Activated gamma-delta T cell (primary cell): ENCODE data around the gene ABCC9.

ENCODE experiments used
- DNase-seq: peaks from one replicate; lab custom pipeline; 2025; lab: John Stamatoyannopoulos, UW

The ABCC9 gene

GRCh38 chr12:21774358-21775132 is 166.7 kb downstream of the ABCC9 start, which contains the start of gene KCNJ8:
TSS of gene KCNJ8 (minus strand) at chr12:21774706. CDS start at chr12:21773616, 1,090 bp downstream.
- DNase-seq = no peak

GRCh38 chr12:21773806-21774205 is 167.4 kb downstream of the ABCC9 start:
- no peak for DNase-seq

GRCh38 chr12:21773263-21773741 is 167.9 kb downstream of the ABCC9 start:
- no peak for DNase-seq

DNA sequence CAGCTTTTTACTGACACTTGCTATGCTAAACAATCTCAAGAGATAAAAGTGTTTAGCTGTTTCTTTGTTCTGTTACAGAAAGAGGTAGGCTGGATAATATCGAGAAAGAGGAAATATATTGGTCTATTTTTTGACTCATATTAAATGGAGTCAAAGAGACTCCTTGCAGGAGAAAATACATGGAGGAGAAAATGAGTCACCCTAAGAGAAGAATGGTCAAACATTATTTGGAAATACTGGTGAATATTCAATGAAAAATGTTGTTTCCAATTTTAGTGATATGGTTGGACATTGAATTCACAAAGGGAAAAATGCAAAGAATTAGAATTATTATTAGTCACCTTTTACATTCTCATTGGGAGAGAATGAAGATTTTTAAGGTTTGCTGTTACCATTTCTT is 169.9 kb downstream of the ABCC9 start:
- no peak for DNase-seq

- DNase-seq = no peak
Measured at GRCh38 chr12:21769307-21769706, 171.9 kb downstream of the ABCC9 start.

DNA sequence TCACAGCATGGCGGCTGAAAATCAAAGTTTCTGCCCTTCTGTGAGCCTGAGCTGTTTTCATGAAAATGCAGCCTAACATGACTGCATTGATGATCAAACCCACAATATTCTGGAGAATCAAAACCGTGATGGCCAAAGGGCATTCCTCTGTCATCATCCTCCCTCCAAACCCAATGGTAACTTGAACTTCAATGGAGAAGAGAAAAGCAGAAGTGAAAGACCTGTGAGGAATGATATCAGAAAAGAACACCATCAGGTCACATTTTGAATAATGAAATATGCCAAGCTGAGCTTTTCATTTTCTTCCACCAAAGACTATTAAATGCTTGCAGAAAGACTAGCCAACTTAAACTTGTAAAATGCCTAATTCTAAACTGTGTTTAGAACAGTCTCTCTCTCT is 174.8 kb downstream of the ABCC9 start:
- no peak for DNase-seq

- DNase-seq = no peak
Measured at GRCh38 chr12:21764950-21765349, 176.3 kb downstream of the ABCC9 start.

DNA sequence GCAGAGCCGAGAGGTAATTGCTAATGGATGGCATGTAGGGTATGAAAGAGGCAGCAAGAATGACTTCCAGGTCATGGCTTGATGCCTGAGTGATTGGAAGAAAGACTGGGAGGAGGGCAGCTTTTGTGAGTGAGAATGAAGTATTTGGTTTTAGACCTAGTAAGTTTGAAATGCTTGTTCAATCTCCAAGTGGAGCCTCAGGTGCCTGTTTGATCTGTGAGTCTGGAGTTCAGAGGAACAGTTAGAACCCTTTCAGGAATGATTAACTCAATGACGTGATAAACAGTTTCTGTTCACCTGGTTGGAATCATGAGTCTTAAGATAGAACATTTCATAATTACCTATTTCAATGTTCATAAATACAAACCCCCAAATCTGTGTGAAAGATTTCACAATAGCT is 177.2 kb downstream of the ABCC9 start:
- DNase-seq = no peak

GRCh38 chr12:21763531-21763930 is 177.7 kb downstream of the ABCC9 start:
- DNase-seq = no peak

DNA sequence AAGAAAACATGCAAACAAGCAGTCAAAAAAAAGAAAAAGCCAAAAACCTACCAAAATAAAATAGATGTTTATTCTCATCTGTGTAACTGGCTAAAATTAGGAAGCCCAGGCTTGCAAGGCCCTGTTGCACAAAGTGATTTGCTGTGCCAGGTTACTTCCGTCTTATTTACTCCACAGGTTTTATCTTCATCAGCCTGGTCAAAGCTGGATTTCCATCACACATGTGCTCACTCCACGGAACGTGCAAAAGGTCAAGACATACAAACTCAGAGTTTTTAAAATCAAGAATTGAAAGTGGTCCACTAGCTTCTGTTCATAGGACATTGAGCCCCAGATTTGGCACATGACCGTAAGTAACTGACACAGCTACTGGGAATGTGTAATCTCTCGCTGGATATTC is 181.5 kb downstream of the ABCC9 start:
- no peak for DNase-seq

DNA sequence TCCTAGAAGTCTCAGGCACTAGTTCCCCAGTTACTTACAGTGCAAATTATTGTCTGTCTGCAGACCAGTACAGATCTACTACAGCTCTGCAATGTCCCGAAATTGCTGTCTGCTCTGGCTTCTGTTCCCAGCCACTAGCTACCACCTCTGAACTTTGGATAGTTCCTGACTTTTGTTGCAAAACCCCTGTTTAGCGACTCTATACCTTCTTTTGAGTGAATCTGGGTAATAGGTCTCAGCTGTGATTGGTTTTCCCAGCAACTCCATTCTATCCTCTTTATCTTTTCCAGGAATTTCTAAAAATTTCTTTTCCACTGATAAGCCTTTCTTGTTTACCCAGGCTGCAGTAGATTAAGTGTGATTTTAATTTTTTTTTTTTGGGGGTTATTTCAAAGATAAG is 183.5 kb downstream of the ABCC9 start:
- no peak for DNase-seq

DNA sequence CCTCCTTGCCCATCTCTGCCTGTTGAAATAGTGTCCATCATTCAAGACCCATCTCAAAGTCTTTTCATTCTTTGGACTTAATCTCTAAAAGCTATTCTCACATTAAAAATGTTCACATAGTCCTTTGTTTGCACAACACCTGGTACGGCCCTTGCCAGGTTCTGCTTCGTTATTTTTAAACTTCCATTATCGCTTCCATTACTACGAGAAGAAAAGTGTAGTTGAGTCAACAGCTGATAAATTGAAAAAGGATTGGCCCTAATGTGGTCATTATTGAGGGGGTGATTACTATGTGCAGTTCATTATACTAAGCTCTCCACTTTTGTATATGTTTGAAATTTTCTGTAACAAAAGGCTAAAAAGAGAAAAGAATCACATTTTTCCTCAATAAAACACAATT is 184.5 kb downstream of the ABCC9 start:
- no peak for DNase-seq

DNA sequence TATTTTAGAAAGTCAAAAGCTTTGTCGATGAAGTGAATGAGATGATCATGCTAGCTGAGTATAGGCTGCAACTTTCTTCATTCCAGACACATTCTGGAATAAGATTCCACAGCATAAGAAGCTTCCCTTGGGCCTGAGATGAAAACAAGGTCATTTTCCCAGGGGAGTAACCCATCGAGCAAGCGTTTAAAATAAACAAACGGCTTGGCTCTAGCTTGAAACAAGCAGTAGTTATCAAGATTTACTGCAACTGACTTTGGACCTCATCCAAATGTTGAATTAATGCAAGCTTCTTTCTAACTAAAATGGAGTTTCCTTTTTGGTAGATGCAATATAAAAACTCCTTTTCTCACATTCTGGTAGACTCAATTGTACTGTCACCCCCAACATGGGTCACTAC is 189.7 kb downstream of the ABCC9 start:
- no peak for DNase-seq
